GM21529 (cell line): Measurements from ENCODE around the gene ZNF681.
A peak's percentile ranks its signal among the peaks of the same experiment; 100 is the strongest.
"Not testable (repeated sequence)": the region's sequence is repeated elsewhere in the genome, so short reads cannot be mapped to it uniquely, and the experiment has no call there.

Experiments
- ATAC-seq: cut with Tn5 transposase; IDR thresholded peaks from one replicate; pipeline ENCODE4 v1.9.1; 2021; ENCODE audit not compliant: unreplicated experiment

Gene ZNF681

GRCh38 chr19:23774524-23774971 lies 15.9 kb upstream of the ZNF681 start:
- ATAC-seq = no peak

GRCh38 chr19:23774106-23774505 lies 15.4 kb upstream of the ZNF681 start:
- no peak for ATAC-seq

- ATAC-seq = no peak
Measured at GRCh38 chr19:23772675-23773063, 14.0 kb upstream of the ZNF681 start.

GRCh38 chr19:23771761-23772674 lies 13.3 kb upstream of the ZNF681 start:
- ATAC-seq = no peak

- ATAC-seq = no peak
Measured at GRCh38 chr19:23771316-23771715, 12.6 kb upstream of the ZNF681 start.

- no peak for ATAC-seq
Measured at GRCh38 chr19:23770672-23771250, 12.1 kb upstream of the ZNF681 start.

GRCh38 chr19:23769691-23770468 lies 11.2 kb upstream of the ZNF681 start:
- ATAC-seq = no peak

- ATAC-seq = no peak
Measured at GRCh38 chr19:23766951-23767350, 8.3 kb upstream of the ZNF681 start.

GRCh38 chr19:23764781-23765180 lies 6.1 kb upstream of the ZNF681 start:
- no peak for ATAC-seq

- ATAC-seq = peak; percentile 55
Measured at GRCh38 chr19:23762884-23763711, 4.4 kb upstream of the ZNF681 start.

GRCh38 chr19:23762548-23762883 lies 3.8 kb upstream of the ZNF681 start:
- ATAC-seq = no peak

GRCh38 chr19:23760326-23760725 lies 1.6 kb upstream of the ZNF681 start:
- not testable (repeated sequence) for ATAC-seq

- ATAC-seq = not testable (repeated sequence)
Measured at GRCh38 chr19:23743633-23744232, 15.0 kb downstream of the ZNF681 start.

- ATAC-seq = not testable (repeated sequence)
Measured at GRCh38 chr19:23730729-23731465, 27.8 kb downstream of the ZNF681 start.

GRCh38 chr19:23724161-23724560 lies 34.5 kb downstream of the ZNF681 start:
- ATAC-seq = not testable (repeated sequence)

- no peak for ATAC-seq
Measured at GRCh38 chr19:23718802-23719201, 39.9 kb downstream of the ZNF681 start.

GRCh38 chr19:23716792-23717191 lies 41.9 kb downstream of the ZNF681 start:
- ATAC-seq = no peak

- no peak for ATAC-seq
Measured at GRCh38 chr19:23709347-23709746, 49.3 kb downstream of the ZNF681 start.

- ATAC-seq = no peak
Measured at GRCh38 chr19:23706657-23707056, 52.0 kb downstream of the ZNF681 start.

GRCh38 chr19:23699521-23699860 lies 59.2 kb downstream of the ZNF681 start:
- ATAC-seq = no peak
